GM12878 (cell line): ENCODE measurements around the gene GRK7. TPM values are rescaled to one million over a fixed set of nuclear protein-coding genes. Genes with fewer than 3 reads are reported as not detected.

Source experiments
- ATAC-seq: fragments of 200-7000 bp; cut with Tn5 transposase; 3 replicates; pipeline ENCODE4 v1.9.1; 2020; ENCODE audit warnings: mild to moderate bottlenecking, moderate library complexity
- BruUV-seq: library from RNA; stranded (reverse); fragments of 400-500 nt; replicated peaks from 2 replicates; lab custom pipeline; 2021; lab: Mats Ljungman, UMichigan
- CTCF ChIA-PET: fragments of 300-600 bp; sonication (Branson Sonifier 250); formaldehyde crosslinking; extraction: SDS; loops from one replicate; lab custom pipeline; 2021; ENCODE audit warnings: inconsistent platforms; lab: Yijun Ruan, JAX
- POLR2A ChIA-PET: fragments of 350-600 bp; formaldehyde crosslinking; extraction: SDS; loops from one replicate; lab custom pipeline; 2021; ENCODE audit warnings: inconsistent platforms; lab: Charles Lee
- RAD21 ChIA-PET: fragments of 300-600 bp; sonication (Branson Sonifier 250); formaldehyde crosslinking; loops from one replicate; lab custom pipeline; 2023; ENCODE audit warnings: antibody characterized with exemption; ENCODE audit not compliant: unreplicated experiment; lab: Charles Lee
- SMC1A ChIA-PET: fragments of 300-600 bp; sonication (Branson Sonifier 250); formaldehyde crosslinking; loops from one replicate; lab custom pipeline; 2023; ENCODE audit not compliant: unreplicated experiment, uncharacterized antibody; lab: Charles Lee
- DNase-seq: peaks from one replicate; pipeline ENCODE4 v3.0.0-alpha.2; 2011; ENCODE audit warnings: low read depth, low spot score
- FAIRE-seq: peaks from 3 replicates; lab custom pipeline; 2011; peaks lifted over from hg19 to GRCh38; lab: Jason Lieb, UNC
- H2AFZ ChIP-seq: 2 replicates; pipeline ENCODE4 v1.6.0; 2011; ENCODE audit warnings: low read depth, low read length, control low read depth; ENCODE audit not compliant: control insufficient read depth
- H3K27ac ChIP-seq: 2 replicates; pipeline ENCODE4 v1.5.1; 2011; ENCODE audit warnings: control low read depth; ENCODE audit not compliant: control insufficient read depth, insufficient read depth
- H3K27me3 ChIP-seq, 2 experiments: replicated peaks in 1 of 2; 2 replicates each; pipeline versions ENCODE4 v1.6.0 to v1.6.1; 2011; ENCODE audit warnings: low read length in 1 of 2; ENCODE audit not compliant: control insufficient read depth in 2 of 2, insufficient read depth in 2 of 2
- H3K36me3 ChIP-seq, 2 experiments: 2 replicates each; pipeline ENCODE4 v1.5.1; 2011; ENCODE audit warnings: low read length in 1 of 2; ENCODE audit not compliant: control insufficient read depth in 2 of 2, insufficient read depth in 2 of 2
- H3K4me1 ChIP-seq: 2 replicates; pipeline ENCODE4 v1.6.1; 2011; ENCODE audit warnings: mild to moderate bottlenecking, low read length, moderate library complexity, mixed read lengths; ENCODE audit not compliant: control insufficient read depth, insufficient read depth
- H3K4me2 ChIP-seq: 2 replicates; pipeline ENCODE4 v1.6.0; 2011; ENCODE audit warnings: control low read depth; ENCODE audit not compliant: control insufficient read depth, insufficient read depth
- H3K4me3 ChIP-seq: fragments of 200-600 bp; sonication (generic); 2 replicates; pipeline ENCODE4 v1.5.1; 2016
- H3K79me2 ChIP-seq: 2 replicates; pipeline ENCODE4 v1.6.0; 2011; ENCODE audit warnings: low read length; ENCODE audit not compliant: control insufficient read depth, insufficient read depth
- H3K9ac ChIP-seq: 2 replicates; pipeline ENCODE4 v1.8.0; 2011; ENCODE audit warnings: low read length, control low read depth, mixed read lengths; ENCODE audit not compliant: control insufficient read depth, insufficient read depth
- H3K9me3 ChIP-seq: replicated peaks from 3 replicates; pipeline ENCODE4 v1.5.1; 2011; ENCODE audit warnings: mild to moderate bottlenecking, low read length; ENCODE audit not compliant: control insufficient read depth, insufficient read depth
- H4K20me1 ChIP-seq: 2 replicates; pipeline ENCODE4 v1.6.0; 2011; ENCODE audit not compliant: control insufficient read depth, insufficient read depth
- BCL11A ChIP-seq: IDR thresholded peaks from 2 replicates; pipeline ENCODE4 v1.6.1; 2011; ENCODE audit warnings: low read depth, low read length
- CBX5 ChIP-seq: sonication (generic); IDR thresholded peaks from 2 replicates; pipeline ENCODE4 v1.6.1; 2016; ENCODE audit warnings: low read depth, moderate library complexity, mild to moderate bottlenecking, inconsistent platforms
- KDM1A ChIP-seq: fragments of 200-600 bp; sonication (generic); IDR thresholded peaks from 2 replicates; pipeline ENCODE4 v1.6.1; 2016; ENCODE audit warnings: borderline replicate concordance
- RAD21 ChIP-seq: IDR thresholded peaks from 2 replicates; pipeline ENCODE4 v1.6.1; 2011; ENCODE audit warnings: mild to moderate bottlenecking, low read depth, low read length, moderate library complexity; ENCODE audit not compliant: insufficient read depth
- RAD51 ChIP-seq: fragments of 450-650 bp; IDR thresholded peaks from 2 replicates; pipeline ENCODE4 v1.6.1; 2016; ENCODE audit warnings: moderate library complexity, mild to moderate bottlenecking, inconsistent platforms
- RUNX3 ChIP-seq: IDR thresholded peaks from 2 replicates; pipeline ENCODE4 v1.6.1; 2012; ENCODE audit warnings: low read length, inconsistent platforms
- STAT3 ChIP-seq: IDR thresholded peaks from 2 replicates; pipeline ENCODE4 v1.6.1; 2011; ENCODE audit warnings: low read depth, low read length, improper control_type of control experiment
- TCF12 ChIP-seq: IDR thresholded peaks from 2 replicates; pipeline ENCODE4 v1.6.1; 2011; ENCODE audit warnings: low read depth, mild to moderate bottlenecking, low read length
- WGBS: methylation state at CpG from one replicate; pipeline ENCODE4 v1.1.6; 2016; ENCODE audit warnings: low lambda C conversion rate; ENCODE audit not compliant: insufficient replicate concordance, insufficient coverage; ENCODE audit errors: missing lambda C conversion rate; 5-methylcytosine and 5-hydroxymethylcytosine counted together
- in situ Hi-C: fragments of 300-500 bp; cut with MboI; formaldehyde crosslinking; loops from 9 replicates; pipeline ENCODE4 v1.14.3; 2018; ENCODE audit warnings: mixed read lengths
- intact Hi-C: fragments of 100-400 bp; cut with micrococcal nuclease; formaldehyde crosslinking; loops from one replicate; pipeline ENCODE4 v1.14.2; 2022; ENCODE audit not compliant: unreplicated experiment
- polyA plus RNA-seq, 11 experiments: library from polyadenylated mRNA; depleted of rRNA in 4 of 11; unstranded in 6 of 11; stranded (reverse) in 5 of 11; fragments of >200 nt; fragmentation: Nextera tagmentation in 4 of 11; fragmentation: Illumina TruSeq in 1 of 11; extraction: Ambion mirVana in 4 of 11; extraction: Trizol in 1 of 11; gene quantifications; 1 replicate in 1 of 11; 2 replicates in 10 of 11; pipeline versions ENCODE4 v1.2.1 to v1.2.3, GENCODE V29; 2011 to 2016; ENCODE audit warnings: inconsistent platforms in 2 of 11, missing spikeins in 2 of 11, low read depth in 1 of 11
- total RNA-seq, 4 experiments: library from RNA; depleted of rRNA in 3 of 4; stranded (reverse); fragments of >200 nt in 3 of 4; fragmentation: Illumina TruSeq in 1 of 4; extraction: Trizol in 1 of 4; gene quantifications; 2 replicates each; pipeline versions ENCODE4 v1.2.1 to v1.2.3, GENCODE V29; 2013 to 2021
- TF ChIP-seq, protein P1 (sequence below): IDR thresholded peaks from 2 replicates; pipeline ENCODE4 v1.6.1; 2012; ENCODE audit warnings: low read depth, low read length, improper control_type of control experiment
- TF ChIP-seq, protein P2 (sequence below): IDR thresholded peaks from 2 replicates; pipeline ENCODE4 v1.6.1; 2012; ENCODE audit warnings: improper control_type of control experiment, low read depth, low read length; ENCODE audit not compliant: insufficient replicate concordance
- TF ChIP-seq, protein P3 (sequence below): fragments of 450-650 bp; IDR thresholded peaks from 2 replicates; pipeline ENCODE4 v1.6.1; 2014; ENCODE audit warnings: mild to moderate bottlenecking
- TF ChIP-seq, protein P4 (sequence below): fragments of 450-650 bp; IDR thresholded peaks from 2 replicates; pipeline ENCODE4 v1.6.1; 2017; ENCODE audit warnings: low read depth, mild to moderate bottlenecking, moderate library complexity
- TF ChIP-seq, protein P5 (sequence below): fragments of 450-650 bp; IDR thresholded peaks from 2 replicates; pipeline ENCODE4 v1.6.1; 2017; ENCODE audit warnings: borderline replicate concordance
- TF ChIP-seq, protein P6 (sequence below): IDR thresholded peaks from 2 replicates; pipeline ENCODE4 v1.6.1; 2012; ENCODE audit warnings: low read depth, low read length, improper control_type of control experiment

The GRK7 gene
- total and polyA plus RNA-seq, 10 of the 15 experiments (the other 5 are each of a cell fraction or from before 2014, with no cell fraction given): not detected

DNA sequence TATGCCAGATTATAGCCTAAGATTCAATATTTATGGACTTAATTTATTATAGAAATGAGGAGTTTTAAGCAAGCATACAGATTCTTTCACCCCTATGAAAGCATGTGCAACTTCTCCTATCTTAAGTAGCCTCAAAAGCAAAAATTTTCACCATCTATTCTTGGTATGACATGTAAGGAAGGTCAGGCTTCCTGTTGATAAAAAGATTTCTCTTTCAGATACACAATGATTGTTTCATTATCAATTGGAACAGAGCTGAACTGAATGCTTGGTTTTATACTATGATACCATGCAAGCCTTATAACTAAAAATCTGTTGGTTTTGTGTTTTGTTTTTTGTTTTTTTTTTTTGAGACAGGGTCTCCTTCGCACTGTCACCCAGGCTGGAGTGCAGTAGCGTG is 3.9 kb downstream of the GRK7 start:
- ChIA-PET CTCF (no interaction called here), POLR2A (no interaction called here), RAD21 (no interaction called here), SMC1A (no interaction called here)
- Histone ChIP-seq H3K9ac (no peak overlapping the region), H4K20me1 (no peaks in the 10 kb centered on the region), H3K4me2 (no peak overlapping the region), H3K9me3 (no peaks in the 10 kb centered on the region), H3K27me3 (no peaks in the 10 kb centered on the region; a peak in 1 of 4 replicates), H3K4me3 (no peak overlapping the region), H3K4me1 (no peaks in the 10 kb centered on the region), H3K36me3 (no peaks in the 10 kb centered on the region), H3K79me2 (no peaks in the 10 kb centered on the region)
- no peak for ATAC-seq
- DNase-seq: no peak
- intact Hi-C loops: no loop called here
- 29% methylated on average over 2 of the region's 2 CpGs for WGBS
- no peak for FAIRE-seq
- TF ChIP-seq, protein P1, sequence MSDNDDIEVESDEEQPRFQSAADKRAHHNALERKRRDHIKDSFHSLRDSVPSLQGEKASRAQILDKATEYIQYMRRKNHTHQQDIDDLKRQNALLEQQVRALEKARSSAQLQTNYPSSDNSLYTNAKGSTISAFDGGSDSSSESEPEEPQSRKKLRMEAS: no peak
- TF ChIP-seq, protein P2, sequence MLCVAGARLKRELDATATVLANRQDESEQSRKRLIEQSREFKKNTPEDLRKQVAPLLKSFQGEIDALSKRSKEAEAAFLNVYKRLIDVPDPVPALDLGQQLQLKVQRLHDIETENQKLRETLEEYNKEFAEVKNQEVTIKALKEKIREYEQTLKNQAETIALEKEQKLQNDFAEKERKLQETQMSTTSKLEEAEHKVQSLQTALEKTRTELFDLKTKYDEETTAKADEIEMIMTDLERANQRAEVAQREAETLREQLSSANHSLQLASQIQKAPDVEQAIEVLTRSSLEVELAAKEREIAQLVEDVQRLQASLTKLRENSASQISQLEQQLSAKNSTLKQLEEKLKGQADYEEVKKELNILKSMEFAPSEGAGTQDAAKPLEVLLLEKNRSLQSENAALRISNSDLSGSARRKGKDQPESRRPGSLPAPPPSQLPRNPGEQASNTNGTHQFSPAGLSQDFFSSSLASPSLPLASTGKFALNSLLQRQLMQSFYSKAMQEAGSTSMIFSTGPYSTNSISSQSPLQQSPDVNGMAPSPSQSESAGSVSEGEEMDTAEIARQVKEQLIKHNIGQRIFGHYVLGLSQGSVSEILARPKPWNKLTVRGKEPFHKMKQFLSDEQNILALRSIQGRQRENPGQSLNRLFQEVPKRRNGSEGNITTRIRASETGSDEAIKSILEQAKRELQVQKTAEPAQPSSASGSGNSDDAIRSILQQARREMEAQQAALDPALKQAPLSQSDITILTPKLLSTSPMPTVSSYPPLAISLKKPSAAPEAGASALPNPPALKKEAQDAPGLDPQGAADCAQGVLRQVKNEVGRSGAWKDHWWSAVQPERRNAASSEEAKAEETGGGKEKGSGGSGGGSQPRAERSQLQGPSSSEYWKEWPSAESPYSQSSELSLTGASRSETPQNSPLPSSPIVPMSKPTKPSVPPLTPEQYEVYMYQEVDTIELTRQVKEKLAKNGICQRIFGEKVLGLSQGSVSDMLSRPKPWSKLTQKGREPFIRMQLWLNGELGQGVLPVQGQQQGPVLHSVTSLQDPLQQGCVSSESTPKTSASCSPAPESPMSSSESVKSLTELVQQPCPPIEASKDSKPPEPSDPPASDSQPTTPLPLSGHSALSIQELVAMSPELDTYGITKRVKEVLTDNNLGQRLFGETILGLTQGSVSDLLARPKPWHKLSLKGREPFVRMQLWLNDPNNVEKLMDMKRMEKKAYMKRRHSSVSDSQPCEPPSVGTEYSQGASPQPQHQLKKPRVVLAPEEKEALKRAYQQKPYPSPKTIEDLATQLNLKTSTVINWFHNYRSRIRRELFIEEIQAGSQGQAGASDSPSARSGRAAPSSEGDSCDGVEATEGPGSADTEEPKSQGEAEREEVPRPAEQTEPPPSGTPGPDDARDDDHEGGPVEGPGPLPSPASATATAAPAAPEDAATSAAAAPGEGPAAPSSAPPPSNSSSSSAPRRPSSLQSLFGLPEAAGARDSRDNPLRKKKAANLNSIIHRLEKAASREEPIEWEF: no peak
- TF ChIP-seq, protein P3, sequence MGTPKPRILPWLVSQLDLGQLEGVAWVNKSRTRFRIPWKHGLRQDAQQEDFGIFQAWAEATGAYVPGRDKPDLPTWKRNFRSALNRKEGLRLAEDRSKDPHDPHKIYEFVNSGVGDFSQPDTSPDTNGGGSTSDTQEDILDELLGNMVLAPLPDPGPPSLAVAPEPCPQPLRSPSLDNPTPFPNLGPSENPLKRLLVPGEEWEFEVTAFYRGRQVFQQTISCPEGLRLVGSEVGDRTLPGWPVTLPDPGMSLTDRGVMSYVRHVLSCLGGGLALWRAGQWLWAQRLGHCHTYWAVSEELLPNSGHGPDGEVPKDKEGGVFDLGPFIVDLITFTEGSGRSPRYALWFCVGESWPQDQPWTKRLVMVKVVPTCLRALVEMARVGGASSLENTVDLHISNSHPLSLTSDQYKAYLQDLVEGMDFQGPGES: no peak
- TF ChIP-seq, protein P4, sequence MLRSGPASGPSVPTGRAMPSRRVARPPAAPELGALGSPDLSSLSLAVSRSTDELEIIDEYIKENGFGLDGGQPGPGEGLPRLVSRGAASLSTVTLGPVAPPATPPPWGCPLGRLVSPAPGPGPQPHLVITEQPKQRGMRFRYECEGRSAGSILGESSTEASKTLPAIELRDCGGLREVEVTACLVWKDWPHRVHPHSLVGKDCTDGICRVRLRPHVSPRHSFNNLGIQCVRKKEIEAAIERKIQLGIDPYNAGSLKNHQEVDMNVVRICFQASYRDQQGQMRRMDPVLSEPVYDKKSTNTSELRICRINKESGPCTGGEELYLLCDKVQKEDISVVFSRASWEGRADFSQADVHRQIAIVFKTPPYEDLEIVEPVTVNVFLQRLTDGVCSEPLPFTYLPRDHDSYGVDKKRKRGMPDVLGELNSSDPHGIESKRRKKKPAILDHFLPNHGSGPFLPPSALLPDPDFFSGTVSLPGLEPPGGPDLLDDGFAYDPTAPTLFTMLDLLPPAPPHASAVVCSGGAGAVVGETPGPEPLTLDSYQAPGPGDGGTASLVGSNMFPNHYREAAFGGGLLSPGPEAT: no peak
- TF ChIP-seq RUNX3 (no peak), STAT3 (no peak), BCL11A (no peak), RAD21 (no peak), KDM1A (no peak), TCF12 (no peak), CBX5 (no peak), RAD51 (no peak)
- TF ChIP-seq, protein P5, sequence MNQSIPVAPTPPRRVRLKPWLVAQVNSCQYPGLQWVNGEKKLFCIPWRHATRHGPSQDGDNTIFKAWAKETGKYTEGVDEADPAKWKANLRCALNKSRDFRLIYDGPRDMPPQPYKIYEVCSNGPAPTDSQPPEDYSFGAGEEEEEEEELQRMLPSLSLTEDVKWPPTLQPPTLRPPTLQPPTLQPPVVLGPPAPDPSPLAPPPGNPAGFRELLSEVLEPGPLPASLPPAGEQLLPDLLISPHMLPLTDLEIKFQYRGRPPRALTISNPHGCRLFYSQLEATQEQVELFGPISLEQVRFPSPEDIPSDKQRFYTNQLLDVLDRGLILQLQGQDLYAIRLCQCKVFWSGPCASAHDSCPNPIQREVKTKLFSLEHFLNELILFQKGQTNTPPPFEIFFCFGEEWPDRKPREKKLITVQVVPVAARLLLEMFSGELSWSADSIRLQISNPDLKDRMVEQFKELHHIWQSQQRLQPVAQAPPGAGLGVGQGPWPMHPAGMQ: no peak
- TF ChIP-seq, protein P6, sequence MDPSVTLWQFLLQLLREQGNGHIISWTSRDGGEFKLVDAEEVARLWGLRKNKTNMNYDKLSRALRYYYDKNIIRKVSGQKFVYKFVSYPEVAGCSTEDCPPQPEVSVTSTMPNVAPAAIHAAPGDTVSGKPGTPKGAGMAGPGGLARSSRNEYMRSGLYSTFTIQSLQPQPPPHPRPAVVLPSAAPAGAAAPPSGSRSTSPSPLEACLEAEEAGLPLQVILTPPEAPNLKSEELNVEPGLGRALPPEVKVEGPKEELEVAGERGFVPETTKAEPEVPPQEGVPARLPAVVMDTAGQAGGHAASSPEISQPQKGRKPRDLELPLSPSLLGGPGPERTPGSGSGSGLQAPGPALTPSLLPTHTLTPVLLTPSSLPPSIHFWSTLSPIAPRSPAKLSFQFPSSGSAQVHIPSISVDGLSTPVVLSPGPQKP: no peak
- TF ChIP-seq, all 136 proteins: peak for 0
- no peak overlapping the region for H3K27ac ChIP-seq
- in situ Hi-C loops: no loop called here
- H2AFZ ChIP-seq: no peak overlapping the region
- BruUV-seq: no TSS peak
